Erythroblast (primary cell): ENCODE measurements around the gene NNMT.

Source experiments
- GATA1 ChIP-seq: IDR thresholded peaks from 2 replicates; pipeline ENCODE4 v1.6.1; 2011; ENCODE audit warnings: low read depth, mild to moderate bottlenecking, control low read depth, low read length, moderate library complexity
- POLR2A ChIP-seq: IDR thresholded peaks from 2 replicates; pipeline ENCODE4 v1.6.1; 2011; ENCODE audit warnings: mild to moderate bottlenecking, low read length

DNA sequence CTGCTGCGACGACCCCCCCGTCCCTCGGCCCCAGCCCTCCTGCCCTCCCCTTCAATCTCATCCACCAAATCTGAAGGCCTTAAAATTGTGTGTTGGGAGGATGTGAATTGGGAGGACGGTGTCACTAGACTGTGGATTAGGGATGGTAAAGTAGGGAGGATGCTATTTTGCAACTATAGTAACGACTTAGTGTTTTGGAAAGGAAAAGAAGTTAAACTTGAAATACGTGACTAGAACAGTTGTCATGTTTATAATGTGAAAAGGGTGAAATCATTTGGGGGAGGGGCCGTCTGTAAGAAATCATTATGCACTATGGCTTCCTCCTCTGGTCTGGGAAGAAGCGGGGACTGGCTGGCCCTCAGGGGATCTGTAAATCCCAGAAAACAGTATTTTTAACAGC lies 43.4 kb upstream of the NNMT start:
- TF ChIP-seq POLR2A (no peak), GATA1 (no peak)
